Stimulated activated naive B cell treated with anti-CD40 and anti-IgM and Interleukin-4, amounts not matched to agents 10 μg/mL and 1 μg/mL and 100 μg/mL, for 72 hours (primary cell): ENCODE results near the gene ZNF205.

Experiments used
- ATAC-seq, 2 donors: fragments of 150-1000 bp; cut with Tn5 transposase; replicated peaks; 2 replicates each; pipeline ENCODE4 v1.10.0; 2021; ENCODE audit warnings: moderate library complexity in 1 of 2
- DNase-seq: peaks from one replicate; pipeline ENCODE4 v3.0.0; 2021
- H3K27ac Mint-ChIP-seq: one replicate; pipeline ENCODE4 v1.8.0; 2022; ENCODE audit warnings: mild to moderate bottlenecking, mixed read lengths
- H3K27me3 Mint-ChIP-seq, 2 donors: one replicate each; pipeline ENCODE4 v1.8.0; 2022; ENCODE audit warnings: mixed read lengths in 2 of 2
- H3K36me3 Mint-ChIP-seq, 2 donors: one replicate each; pipeline ENCODE4 v1.8.0; 2022; ENCODE audit warnings: mixed read lengths in 2 of 2, mild to moderate bottlenecking in 1 of 2
- H3K4me1 Mint-ChIP-seq, 2 donors: one replicate each; pipeline ENCODE4 v1.8.0; 2022; ENCODE audit warnings: mixed read lengths in 2 of 2, mild to moderate bottlenecking in 1 of 2
- H3K4me3 Mint-ChIP-seq, 2 donors: one replicate each; pipeline ENCODE4 v1.8.0; 2022; ENCODE audit warnings: mild to moderate bottlenecking in 2 of 2, mixed read lengths in 2 of 2, moderate library complexity in 1 of 2
- H3K9me3 Mint-ChIP-seq, 2 donors: one replicate each; pipeline ENCODE4 v1.8.0; 2022; ENCODE audit warnings: mixed read lengths in 2 of 2, mild to moderate bottlenecking in 1 of 2

The ZNF205 gene

DNA sequence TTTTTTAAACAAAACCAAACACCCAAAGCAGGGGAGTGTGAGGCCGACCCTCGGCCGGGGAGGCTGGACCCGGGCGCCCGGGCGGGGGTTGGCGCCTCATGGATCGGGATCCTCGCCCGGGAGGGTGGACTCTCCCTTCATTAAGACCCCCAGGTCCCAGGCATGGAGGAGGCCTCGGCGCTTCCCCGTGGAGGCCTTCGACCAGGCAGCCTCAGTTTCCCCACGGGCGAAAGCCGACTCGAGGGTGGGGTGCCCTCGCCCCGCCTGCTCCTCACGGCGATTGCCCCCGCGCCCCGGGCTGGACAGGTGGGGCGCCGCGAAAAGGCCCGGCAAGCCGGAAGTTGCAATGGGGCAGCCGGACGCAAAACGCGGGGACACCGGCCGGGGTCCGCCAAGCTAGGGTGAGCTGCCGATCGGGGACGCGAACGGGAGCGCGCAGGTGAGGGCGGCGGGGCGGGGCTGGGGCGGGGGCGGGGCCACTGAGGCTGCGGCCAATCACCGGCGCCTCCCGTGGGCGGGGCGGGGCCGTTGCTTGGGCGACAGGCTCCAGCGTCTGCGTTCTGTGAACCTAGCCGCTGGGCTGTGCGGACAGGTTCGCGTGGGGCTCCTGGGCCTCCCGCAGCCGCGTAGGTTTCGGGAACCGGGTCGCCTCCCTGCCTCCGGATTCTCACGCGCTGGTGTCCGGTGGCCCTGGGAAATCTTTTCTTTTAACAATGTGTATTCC, 6.0 kb upstream of the ZNF205 start:
- H3K9me3 Mint-ChIP-seq: no peaks in the 10 kb centered on the region
- H3K27me3 Mint-ChIP-seq: no peaks in the 10 kb centered on the region
- peak overlapping the region; percentile 89 for H3K27ac Mint-ChIP-seq
- DNase-seq (peak; percentile 93), ATAC-seq (peak; percentile 93 to 94)
- H3K4me3 Mint-ChIP-seq: peak overlapping the region; percentile 84 to 85
- no peaks in the 10 kb centered on the region for H3K36me3 Mint-ChIP-seq
- H3K4me1 Mint-ChIP-seq: peaks cover 11 to 18% of the 10 kb centered on the region in 2 donors

DNA sequence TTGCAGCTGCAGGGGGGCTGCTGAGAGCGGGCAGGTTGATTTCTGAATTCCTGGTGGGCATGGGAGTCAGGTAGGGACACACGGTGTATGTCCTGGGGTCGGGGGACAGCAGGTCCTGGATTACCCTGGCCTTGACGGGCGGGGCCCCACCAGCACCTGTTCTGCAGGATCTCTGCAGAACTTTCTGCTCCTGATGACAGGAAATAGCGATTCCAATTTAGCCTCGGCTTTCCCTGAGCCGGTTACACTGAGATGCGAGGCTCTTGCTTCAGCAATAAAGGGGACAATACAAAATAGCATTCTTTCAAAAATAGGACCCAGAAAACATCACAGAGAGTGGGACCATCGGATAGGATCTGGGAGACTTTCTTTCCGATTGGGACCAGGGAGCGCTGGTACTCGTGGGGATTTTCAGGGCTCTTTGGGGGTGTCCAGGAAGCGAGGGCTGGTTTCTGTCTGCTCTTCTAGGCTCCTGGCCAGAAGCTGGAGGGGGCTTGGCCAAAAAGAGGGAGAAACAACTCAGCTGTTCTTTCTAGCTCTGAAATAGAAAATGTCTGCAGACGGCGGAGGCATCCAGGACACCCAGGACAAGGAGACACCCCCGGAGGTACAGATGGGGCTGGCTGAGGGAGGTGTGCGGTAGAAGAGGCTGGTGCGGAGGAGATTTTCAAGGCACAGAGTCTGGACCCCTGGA, 642 bp downstream of the ZNF205 start:
- H3K27me3 Mint-ChIP-seq: peaks cover 17 to 38% of the 10 kb centered on the region in 2 donors
- H3K9me3 Mint-ChIP-seq: no peaks in the 10 kb centered on the region
- ATAC-seq (no peak), DNase-seq (no peak)
- peaks cover 8% of the 10 kb centered on the region in 2 donors for H3K36me3 Mint-ChIP-seq
- H3K4me3 Mint-ChIP-seq: peak overlapping the region; percentile 76 to 79
- peaks cover 0 to 13% of the 10 kb centered on the region in 2 donors for H3K4me1 Mint-ChIP-seq
- H3K27ac Mint-ChIP-seq: no peak overlapping the region

DNA sequence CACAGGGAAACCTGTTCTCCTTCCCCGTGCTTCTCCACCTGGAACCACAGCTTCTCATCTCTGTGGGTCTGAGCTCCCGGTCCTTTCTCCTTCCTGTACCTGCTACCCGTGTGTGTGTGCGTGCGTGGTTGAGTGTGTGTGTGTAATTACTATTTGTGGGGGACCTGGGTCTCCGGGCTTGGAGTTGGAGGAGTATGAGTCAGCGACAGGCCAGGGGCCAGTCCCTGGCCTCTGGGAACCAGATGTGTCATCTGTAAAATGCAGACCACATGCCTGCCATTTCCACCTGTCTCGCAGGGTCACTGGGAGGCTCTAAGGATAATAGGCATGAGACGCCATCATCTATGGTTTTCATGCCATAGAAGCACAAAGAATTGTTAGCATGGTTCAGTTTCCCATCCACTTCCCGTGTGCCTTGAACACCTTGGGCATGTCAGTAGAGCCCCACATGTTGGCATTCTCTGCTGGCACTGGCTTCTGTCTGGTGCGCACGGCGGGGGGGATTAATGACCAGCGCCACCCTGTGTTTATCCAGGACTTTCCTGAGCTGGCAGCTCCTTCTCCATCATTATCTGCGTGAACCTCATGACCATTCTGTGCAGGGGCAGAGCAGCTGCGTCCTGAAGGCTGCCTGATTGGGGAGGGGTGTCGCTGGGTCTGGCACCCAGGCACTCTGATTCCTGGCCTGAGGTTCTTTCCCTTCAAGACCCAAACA, 1.5 kb downstream of the ZNF205 start:
- DNase-seq (no peak), ATAC-seq (no peak)
- Mint-ChIP-seq H3K27me3 (peaks cover 17 to 38% of the 10 kb centered on the region in 2 donors), H3K27ac (no peak overlapping the region), H3K4me3 (no peak overlapping the region), H3K9me3 (no peaks in the 10 kb centered on the region), H3K36me3 (peaks cover 8% of the 10 kb centered on the region in 2 donors), H3K4me1 (peaks cover 0 to 13% of the 10 kb centered on the region in 2 donors)

DNA sequence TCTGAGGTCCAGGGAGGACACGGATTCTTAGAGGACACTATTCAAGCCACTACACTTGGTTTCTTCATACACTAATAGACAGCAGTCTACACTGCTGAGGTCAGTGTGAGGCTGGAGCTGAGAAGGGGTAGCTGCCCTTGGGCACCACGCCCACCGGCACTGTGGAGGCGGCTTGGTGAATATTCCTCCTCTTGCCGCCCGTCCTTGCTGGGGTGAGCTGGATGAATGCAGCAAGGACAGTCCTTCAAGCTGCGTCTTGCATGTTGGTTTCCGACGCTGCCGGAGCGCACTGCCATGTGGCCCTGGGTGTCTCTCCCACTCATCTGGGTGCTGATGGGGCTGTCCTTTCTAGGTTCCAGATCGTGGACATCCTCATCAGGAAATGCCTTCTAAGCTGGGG, 2.6 kb downstream of the ZNF205 start:
- peaks cover 0 to 13% of the 10 kb centered on the region in 2 donors for H3K4me1 Mint-ChIP-seq
- ATAC-seq (no peak), DNase-seq (no peak)
- H3K9me3 Mint-ChIP-seq: no peaks in the 10 kb centered on the region
- no peak overlapping the region for H3K4me3 Mint-ChIP-seq
- peaks cover 17 to 38% of the 10 kb centered on the region in 2 donors for H3K27me3 Mint-ChIP-seq
- H3K27ac Mint-ChIP-seq: no peak overlapping the region
- peaks cover 8% of the 10 kb centered on the region in 2 donors for H3K36me3 Mint-ChIP-seq

DNA sequence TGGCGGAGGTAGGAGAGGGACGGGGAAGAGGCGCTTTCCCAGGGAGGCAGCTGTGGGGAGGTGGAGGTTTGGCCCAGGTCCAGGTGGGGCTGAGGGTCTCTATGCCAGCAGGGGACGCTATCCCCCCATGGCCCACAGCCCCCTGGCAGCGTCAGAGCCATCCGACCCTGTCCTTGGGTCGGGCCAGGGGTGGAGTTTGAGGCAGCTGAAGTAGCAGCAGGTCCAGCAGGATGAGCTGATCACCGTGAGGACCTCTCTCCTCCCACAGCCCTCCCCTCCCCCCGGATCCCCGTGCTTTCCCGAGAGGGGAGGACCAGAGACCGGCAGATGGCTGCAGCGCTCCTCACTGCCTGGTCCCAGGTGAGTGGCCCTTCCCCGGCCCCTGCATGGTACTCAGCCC, 3.2 kb downstream of the ZNF205 start:
- DNase-seq (no peak), ATAC-seq (no peak)
- peaks cover 17 to 38% of the 10 kb centered on the region in 2 donors for H3K27me3 Mint-ChIP-seq
- H3K36me3 Mint-ChIP-seq: peaks cover 8% of the 10 kb centered on the region in 2 donors
- H3K4me1 Mint-ChIP-seq: peaks cover 0 to 13% of the 10 kb centered on the region in 2 donors
- H3K27ac Mint-ChIP-seq: no peak overlapping the region
- no peak overlapping the region for H3K4me3 Mint-ChIP-seq
- no peaks in the 10 kb centered on the region for H3K9me3 Mint-ChIP-seq

DNA sequence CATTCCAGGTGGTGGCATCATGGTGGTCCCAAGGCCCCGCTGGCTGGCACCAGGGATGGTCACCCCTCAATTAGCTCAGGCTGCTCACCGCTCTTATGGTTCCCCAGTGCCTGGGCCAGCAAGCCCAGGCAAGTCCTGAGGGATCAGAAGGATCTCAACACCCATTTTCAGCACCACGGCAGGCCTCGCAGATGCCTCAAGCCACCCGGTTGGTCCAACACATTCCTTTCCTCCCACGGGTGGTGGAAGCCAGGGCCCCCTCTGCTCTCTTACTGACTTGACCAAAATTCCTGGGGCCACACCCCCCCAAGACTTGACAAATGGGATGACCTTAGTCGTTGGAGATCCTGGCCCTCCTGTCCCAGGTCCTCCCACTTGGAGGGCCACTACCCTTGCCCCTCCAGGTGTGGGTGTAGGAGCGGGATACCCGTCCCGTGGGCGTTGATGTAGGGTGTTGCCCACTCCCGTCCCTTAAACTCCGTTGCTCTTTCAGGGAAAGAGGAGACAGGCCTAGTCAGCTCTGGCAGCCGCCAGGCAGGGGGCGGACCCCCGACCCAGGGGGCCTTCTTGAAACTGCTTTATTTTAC, 5.9 kb downstream of the ZNF205 start:
- peaks cover 8% of the 10 kb centered on the region in 2 donors for H3K36me3 Mint-ChIP-seq
- H3K27me3 Mint-ChIP-seq: peaks cover 5 to 21% of the 10 kb centered on the region in 2 donors
- H3K27ac Mint-ChIP-seq: no peak overlapping the region
- DNase-seq (no peak), ATAC-seq (no peak)
- peaks cover 4 to 9% of the 10 kb centered on the region in 2 donors for H3K4me1 Mint-ChIP-seq
- no peaks in the 10 kb centered on the region for H3K9me3 Mint-ChIP-seq
- H3K4me3 Mint-ChIP-seq: no peak overlapping the region

DNA sequence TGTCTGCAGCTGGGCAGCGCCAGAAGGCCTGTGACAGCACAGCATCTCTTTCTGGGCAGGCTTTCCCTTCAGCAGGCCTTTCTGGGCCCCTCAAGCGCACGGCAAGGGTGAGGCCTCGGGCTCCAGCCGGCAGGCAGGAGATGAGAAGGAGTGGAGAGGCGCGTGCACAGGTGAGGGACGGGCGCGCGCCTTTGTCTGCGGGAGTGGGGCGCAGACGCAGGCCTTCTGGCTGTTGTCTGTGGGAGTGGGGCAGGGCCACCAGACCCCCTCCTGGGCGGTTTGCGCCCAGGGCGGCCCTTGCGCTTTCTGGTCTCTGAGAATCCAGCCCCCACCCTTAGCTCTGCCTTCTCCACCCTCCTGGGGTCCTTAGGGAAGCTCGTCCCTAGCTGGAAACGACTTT, 6.5 kb downstream of the ZNF205 start:
- Mint-ChIP-seq H3K4me3 (no peak overlapping the region), H3K27ac (no peak overlapping the region), H3K9me3 (no peaks in the 10 kb centered on the region), H3K27me3 (peaks cover 4 to 15% of the 10 kb centered on the region in 2 donors), H3K4me1 (peaks cover 10 to 14% of the 10 kb centered on the region in 2 donors), H3K36me3 (peaks cover 8% of the 10 kb centered on the region in 2 donors)
- DNase-seq (no peak), ATAC-seq (no peak)

DNA sequence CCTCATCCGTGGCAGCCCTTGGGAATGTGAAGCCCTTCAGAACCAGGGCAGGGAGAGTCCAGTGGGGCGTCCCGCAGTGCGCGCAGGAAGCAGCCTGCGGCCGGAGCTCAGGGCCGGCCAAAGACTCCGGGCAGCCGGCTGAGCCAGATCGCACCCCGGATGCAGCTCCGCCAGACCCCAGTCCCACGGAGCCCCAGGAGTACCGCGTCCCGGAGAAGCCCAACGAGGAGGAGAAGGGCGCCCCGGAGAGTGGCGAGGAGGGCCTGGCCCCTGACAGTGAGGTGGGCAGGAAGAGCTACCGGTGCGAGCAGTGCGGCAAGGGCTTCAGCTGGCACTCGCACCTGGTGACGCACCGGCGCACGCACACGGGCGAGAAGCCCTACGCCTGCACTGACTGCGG, 6.9 kb downstream of the ZNF205 start:
- Mint-ChIP-seq H3K4me3 (no peak overlapping the region), H3K4me1 (peaks cover 10 to 16% of the 10 kb centered on the region in 2 donors), H3K9me3 (no peaks in the 10 kb centered on the region), H3K36me3 (peaks cover 8% of the 10 kb centered on the region in 2 donors), H3K27me3 (peaks cover 4 to 11% of the 10 kb centered on the region in 2 donors), H3K27ac (no peak overlapping the region)
- ATAC-seq (no peak), DNase-seq (no peak)

DNA sequence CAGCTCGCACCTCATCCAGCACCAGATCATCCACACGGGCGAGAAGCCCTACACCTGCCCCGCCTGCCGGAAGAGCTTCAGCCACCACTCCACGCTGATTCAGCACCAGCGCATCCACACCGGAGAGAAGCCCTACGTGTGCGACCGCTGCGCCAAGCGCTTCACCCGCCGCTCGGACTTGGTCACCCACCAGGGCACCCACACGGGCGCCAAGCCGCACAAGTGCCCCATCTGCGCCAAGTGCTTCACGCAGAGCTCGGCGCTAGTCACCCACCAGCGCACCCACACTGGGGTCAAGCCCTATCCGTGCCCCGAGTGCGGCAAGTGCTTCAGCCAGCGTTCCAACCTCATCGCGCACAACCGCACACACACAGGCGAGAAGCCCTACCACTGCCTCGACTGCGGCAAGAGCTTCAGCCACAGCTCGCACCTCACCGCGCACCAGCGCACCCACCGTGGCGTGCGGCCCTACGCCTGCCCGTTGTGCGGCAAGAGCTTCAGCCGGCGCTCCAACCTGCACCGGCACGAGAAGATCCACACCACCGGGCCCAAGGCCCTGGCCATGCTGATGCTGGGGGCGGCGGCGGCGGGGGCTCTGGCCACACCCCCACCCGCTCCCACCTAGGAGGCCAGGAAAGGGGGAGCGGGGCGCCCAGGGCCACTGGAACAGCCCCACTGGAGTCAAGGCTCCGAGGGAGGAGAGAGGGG, 7.5 kb downstream of the ZNF205 start:
- H3K4me3 Mint-ChIP-seq: no peak overlapping the region
- peaks cover 5 to 8% of the 10 kb centered on the region in 2 donors for H3K36me3 Mint-ChIP-seq
- H3K27ac Mint-ChIP-seq: no peak overlapping the region
- peaks cover 13 to 20% of the 10 kb centered on the region in 2 donors for H3K4me1 Mint-ChIP-seq
- ATAC-seq: no peak
- no peak for DNase-seq
- H3K27me3 Mint-ChIP-seq: peaks cover under 1 to 5% of the 10 kb centered on the region in 2 donors
- no peaks in the 10 kb centered on the region for H3K9me3 Mint-ChIP-seq

DNA sequence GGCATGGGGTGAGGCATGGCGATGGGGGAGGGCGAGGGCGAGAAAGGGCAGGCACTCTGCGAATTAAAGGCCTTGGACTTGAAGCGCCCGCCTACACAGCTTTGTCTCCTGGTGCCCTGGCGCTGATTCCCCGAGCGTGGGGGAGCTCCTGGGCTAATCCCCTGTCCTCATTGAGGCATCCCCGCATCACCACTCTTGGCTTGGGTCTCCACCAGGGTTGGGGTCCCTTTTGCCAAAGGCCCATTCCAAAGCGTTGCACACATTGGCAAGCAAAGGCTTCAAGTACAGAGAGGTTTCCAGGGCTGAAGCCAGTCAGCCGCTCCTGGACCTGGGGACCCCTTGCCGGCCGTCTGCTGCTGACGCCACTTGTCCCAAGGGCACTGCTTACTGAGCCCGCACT, 8.0 kb downstream of the ZNF205 start:
- Mint-ChIP-seq H3K4me1 (peaks cover 16 to 26% of the 10 kb centered on the region in 2 donors), H3K27ac (no peak overlapping the region), H3K9me3 (no peaks in the 10 kb centered on the region), H3K36me3 (peaks cover 0 to 2% of the 10 kb centered on the region in 2 donors), H3K4me3 (no peak overlapping the region), H3K27me3 (no peaks in the 10 kb centered on the region)
- ATAC-seq (no peak), DNase-seq (no peak)

DNA sequence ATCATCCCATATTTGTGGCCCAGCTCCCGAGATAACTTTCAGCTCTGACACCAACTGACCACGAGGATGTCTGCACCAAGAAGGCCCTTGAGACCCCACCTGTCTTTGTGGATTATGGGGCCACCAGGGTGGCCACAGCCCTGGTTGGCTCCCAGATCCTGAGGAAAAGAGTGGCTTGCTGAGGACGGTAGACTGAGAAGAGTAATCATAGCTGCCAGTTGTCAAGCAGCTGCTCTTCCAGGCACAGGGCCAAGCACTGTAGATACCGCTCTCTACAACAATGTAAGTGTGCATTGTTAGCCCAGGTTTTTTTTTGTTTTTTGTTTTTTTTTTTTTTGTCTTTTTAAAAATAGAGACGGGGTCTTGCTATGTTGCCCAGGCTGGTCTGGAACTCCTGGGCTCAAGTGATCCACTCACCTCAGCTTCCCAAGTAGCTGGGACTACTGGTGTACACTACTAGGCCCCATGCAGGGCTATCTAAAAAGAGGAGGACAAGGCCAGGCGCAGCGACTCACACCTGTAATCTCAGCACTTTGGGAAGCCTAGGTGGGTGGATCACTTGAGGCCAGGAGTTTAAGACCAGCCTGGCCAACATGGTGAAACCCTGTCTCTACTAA, 9.6 kb downstream of the ZNF205 start:
- Mint-ChIP-seq H3K36me3 (peaks cover 2 to 5% of the 10 kb centered on the region in 2 donors), H3K4me1 (peaks cover 20 to 32% of the 10 kb centered on the region in 2 donors), H3K4me3 (no peak overlapping the region), H3K27ac (peak overlapping the region; percentile 17), H3K9me3 (no peaks in the 10 kb centered on the region), H3K27me3 (no peaks in the 10 kb centered on the region)
- no peak for ATAC-seq
- DNase-seq: no peak

DNA sequence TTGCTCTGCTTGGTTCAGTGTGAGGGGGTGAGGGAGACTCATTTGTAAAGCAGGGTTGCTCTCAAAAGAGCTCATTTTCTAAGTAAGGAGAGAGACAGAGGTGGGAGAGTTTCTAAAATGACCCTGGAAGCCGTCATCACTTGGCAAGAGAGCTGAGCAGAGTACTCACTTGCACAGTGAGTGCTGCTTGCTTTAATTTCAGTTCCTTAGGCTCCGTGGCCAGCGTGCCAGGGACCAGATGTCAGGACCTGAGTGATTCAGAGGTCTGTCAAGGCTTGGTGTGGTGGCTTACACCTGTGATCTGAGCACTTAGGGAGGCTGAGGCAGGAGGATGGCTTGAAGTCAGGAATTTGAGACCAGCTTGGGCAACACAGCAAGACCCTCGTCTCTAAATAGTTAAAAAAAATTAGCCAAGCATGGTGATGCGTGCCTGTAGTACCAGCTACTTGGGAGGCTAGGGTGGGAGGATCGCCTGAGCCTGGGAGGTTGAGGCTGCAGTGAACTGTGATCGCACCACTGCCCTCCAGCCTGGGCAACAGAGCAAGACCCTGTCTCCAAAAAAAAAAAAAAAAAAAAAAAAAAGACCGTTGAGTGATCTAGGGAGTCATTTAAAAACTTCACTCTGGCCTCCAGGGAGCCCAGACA, 10.7 kb downstream of the ZNF205 start:
- Mint-ChIP-seq H3K36me3 (peaks cover 5 to 10% of the 10 kb centered on the region in 2 donors), H3K27ac (peak overlapping the region; percentile 42), H3K27me3 (no peaks in the 10 kb centered on the region), H3K9me3 (no peaks in the 10 kb centered on the region), H3K4me3 (peak overlapping the region; percentile 96 to 98), H3K4me1 (peaks cover 23 to 40% of the 10 kb centered on the region in 2 donors)
- DNase-seq (no peak), ATAC-seq (no peak)
